Colonic mucosa (tissue), 4 donors: ENCODE measurements around the gene CLTCL1. TPM values are rescaled to one million over a fixed set of nuclear protein-coding genes. Genes with fewer than 3 reads are reported as not detected.
A peak's percentile ranks its signal among the peaks of the same experiment; 100 is the strongest.

Experiments used
- DNase-seq: peaks from one replicate; pipeline ENCODE4 v3.0.0-alpha.2; 2020
- H3K27ac ChIP-seq: fragments of 200-600 bp; one replicate; pipeline ENCODE4 v1.8.0; 2021
- H3K27me3 ChIP-seq: fragments of 200-600 bp; one replicate; pipeline ENCODE4 v1.8.0; 2021
- H3K36me3 ChIP-seq: fragments of 200-600 bp; one replicate; pipeline ENCODE4 v1.8.0; 2021
- H3K4me1 ChIP-seq: fragments of 200-600 bp; one replicate; pipeline ENCODE4 v1.8.0; 2021; ENCODE audit warnings: mild to moderate bottlenecking
- H3K4me3 ChIP-seq: fragments of 200-600 bp; one replicate; pipeline ENCODE4 v1.8.0; 2021
- H3K9ac ChIP-seq, 2 donors: one replicate each; pipeline ENCODE4 v1.7.0; 2013; ENCODE audit warnings: control low read depth in 2 of 2, low read depth in 2 of 2, low read length in 2 of 2
- H3K9me3 ChIP-seq: fragments of 200-600 bp; one replicate; pipeline ENCODE4 v1.8.0; 2021
- intact Hi-C: fragments of 100-400 bp; cut with DNase I; formaldehyde crosslinking; loops from one replicate; pipeline ENCODE4 v1.14.1; 2022
- total RNA-seq, 2 donors: library from RNA; stranded (reverse); fragmentation: NEBNext Ultra II Directional in 1 of 2; extraction: Animal tissue kit (Norgen Biotek cat#: 25700) in 1 of 2; gene quantifications; one replicate each; pipeline ENCODE4 v1.2.1, GENCODE V29; 2021
- TF ChIP-seq, protein P1 (sequence below): fragments of 200-600 bp; IDR thresholded peaks from one replicate; pipeline ENCODE4 v1.8.0; 2022; ENCODE audit warnings: antibody characterized with exemption, mild to moderate bottlenecking
- donor health status: healthy.
- donor health status: DM: no; HTN: no; CAD: no.
- donor health status: DM: no; HTN: no; CAD: no.

The CLTCL1 gene
- total RNA-seq, 2 donors from 2014 or later, result 3.4 to 3.5 TPM

DNA sequence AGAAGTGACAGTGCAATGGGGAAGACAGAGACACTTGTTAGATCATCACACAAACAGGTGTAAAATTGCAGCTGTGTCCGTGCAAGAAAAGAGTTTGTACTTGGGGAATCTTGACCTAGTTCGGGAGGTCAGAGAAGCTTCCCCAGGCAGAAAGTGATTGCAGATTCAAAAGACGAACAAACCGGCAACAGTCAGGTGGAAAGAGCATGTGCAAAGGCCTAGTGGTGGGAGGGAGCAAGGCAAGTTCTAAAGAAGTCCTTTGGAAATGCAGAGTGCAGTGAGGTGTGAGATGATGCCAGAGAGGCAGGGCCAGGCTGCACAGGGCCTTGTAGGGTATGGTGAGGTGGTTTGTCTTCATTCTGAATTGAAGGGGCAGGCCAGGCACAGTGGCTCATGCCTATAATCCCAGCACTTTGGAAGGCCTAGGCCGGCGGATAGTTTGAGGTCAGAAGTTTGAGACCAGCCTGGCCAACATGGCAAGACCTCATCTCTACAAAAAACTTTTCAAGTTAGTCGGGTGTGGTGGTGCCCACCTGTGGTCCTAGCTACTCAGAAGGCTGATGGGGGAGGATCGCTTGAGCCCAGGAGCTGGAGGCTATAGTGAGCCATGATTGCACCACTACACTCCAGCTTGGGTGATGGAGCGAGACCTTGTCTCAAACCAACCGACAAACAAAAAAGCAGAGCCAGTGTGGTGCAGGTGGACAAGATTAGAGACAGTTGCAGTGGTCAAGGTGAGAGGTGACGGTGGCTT lies 145.1 kb downstream of the CLTCL1 start:
- TF ChIP-seq, protein P1, sequence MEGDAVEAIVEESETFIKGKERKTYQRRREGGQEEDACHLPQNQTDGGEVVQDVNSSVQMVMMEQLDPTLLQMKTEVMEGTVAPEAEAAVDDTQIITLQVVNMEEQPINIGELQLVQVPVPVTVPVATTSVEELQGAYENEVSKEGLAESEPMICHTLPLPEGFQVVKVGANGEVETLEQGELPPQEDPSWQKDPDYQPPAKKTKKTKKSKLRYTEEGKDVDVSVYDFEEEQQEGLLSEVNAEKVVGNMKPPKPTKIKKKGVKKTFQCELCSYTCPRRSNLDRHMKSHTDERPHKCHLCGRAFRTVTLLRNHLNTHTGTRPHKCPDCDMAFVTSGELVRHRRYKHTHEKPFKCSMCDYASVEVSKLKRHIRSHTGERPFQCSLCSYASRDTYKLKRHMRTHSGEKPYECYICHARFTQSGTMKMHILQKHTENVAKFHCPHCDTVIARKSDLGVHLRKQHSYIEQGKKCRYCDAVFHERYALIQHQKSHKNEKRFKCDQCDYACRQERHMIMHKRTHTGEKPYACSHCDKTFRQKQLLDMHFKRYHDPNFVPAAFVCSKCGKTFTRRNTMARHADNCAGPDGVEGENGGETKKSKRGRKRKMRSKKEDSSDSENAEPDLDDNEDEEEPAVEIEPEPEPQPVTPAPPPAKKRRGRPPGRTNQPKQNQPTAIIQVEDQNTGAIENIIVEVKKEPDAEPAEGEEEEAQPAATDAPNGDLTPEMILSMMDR, result no peak
- H3K27me3 ChIP-seq, result peaks cover 28% of the 10 kb centered on the region
- intact Hi-C loops, result loop anchor here (5.0 kb wide), 1 partner anchor 486 kb away; no protein-coding TSS in a partner anchor
- no peak for DNase-seq
- no peak overlapping the region for H3K27ac ChIP-seq
- H3K4me1 ChIP-seq, result peaks cover 6% of the 10 kb centered on the region
- H3K4me3 ChIP-seq, result no peak overlapping the region
- H3K9me3 ChIP-seq, result no peaks in the 10 kb centered on the region
- no peak overlapping the region for H3K9ac ChIP-seq
- no peaks in the 10 kb centered on the region for H3K36me3 ChIP-seq

DNA sequence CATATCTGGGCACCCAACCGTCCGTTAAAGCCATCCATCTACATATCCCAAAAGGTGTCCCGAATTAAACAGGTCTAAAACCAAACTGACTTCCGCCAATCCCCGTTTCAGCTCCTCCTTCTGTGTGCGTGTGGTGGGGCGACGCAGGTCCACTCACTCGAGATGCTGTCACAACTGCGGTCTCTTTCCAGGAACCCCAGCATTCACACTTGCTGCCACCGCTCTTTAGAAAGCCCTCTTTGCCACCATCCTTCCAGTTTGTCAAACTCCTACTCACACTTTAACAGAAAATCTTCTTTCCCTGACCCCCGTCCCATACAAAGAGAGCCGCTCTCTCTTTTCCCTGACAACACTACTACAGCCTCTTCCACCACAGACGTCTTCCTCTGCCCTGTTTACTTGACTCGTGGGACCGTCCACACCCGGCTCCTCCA lies 147.5 kb downstream of the CLTCL1 start:
- intact Hi-C loops, result loop anchor here (2.0 kb wide), 1 partner anchor 21 kb away; the partner anchor contains the start of gene DGCR2

DNA sequence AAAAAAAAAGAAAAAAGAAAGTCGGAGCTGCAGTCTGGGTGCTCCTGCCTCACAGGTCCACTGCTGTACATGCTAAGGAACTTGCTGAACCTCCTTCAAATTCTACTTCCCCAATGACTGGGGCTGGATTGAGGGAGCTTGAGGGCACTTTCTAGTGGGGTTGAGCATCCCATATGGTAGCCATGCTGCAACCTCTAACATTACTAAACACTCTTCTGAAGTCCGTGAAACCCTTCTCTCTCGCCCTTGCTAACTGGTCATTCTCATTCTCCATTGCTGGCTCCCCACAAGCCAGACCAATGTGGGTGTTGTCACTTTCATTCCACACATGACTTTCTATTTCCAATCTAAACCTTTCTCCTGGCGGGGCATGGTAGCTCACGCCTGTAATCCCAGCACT lies 148.3 kb downstream of the CLTCL1 start:
- Histone ChIP-seq H3K36me3 (peaks cover 12% of the 10 kb centered on the region), H3K27me3 (peaks cover under 1% of the 10 kb centered on the region), H3K9me3 (no peaks in the 10 kb centered on the region), H3K4me1 (peaks cover 6% of the 10 kb centered on the region), H3K9ac (no peak overlapping the region), H3K4me3 (no peak overlapping the region), H3K27ac (no peak overlapping the region)
- TF ChIP-seq, protein P1, result no peak
- DNase-seq, result no peak
- intact Hi-C loops, result loop anchor here (2.0 kb wide), 1 partner anchor 20 kb away; the partner anchor contains the start of gene DGCR2

More for the DNA sequence above, 147.5 kb downstream of the CLTCL1 start:
- peak overlapping the region; percentile 71 for H3K4me3 ChIP-seq
- H3K36me3 ChIP-seq, result peaks cover 4% of the 10 kb centered on the region
- peaks cover 9% of the 10 kb centered on the region for H3K27me3 ChIP-seq
- H3K4me1 ChIP-seq, result peaks cover 6% of the 10 kb centered on the region
- H3K9ac ChIP-seq, result peak overlapping the region; percentile 73 to 81
- TF ChIP-seq, protein P1, result no peak
- no peak for DNase-seq
- no peaks in the 10 kb centered on the region for H3K9me3 ChIP-seq
- H3K27ac ChIP-seq, result peak overlapping the region; percentile 59

DNA sequence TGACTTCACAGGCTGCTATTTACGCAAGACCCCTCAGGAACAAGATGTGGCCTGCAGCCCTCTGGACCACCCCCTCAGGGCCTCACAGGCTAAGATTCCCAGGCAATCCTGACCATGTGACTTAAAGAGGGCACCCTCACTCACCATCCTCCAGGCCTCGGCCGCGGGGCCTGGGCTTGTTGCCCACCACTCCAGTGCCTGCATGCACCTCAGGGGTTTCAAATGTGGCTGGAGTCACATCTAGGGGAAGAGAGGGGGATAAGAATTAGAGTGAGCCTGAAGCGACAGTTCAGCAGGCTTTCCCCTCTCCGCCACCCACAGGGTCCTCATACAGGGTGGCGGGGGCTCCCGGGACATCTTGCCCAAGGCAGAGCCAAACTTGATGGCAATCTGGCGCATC lies 149.1 kb downstream of the CLTCL1 start:
- Histone ChIP-seq H3K9ac (no peak overlapping the region), H3K27me3 (no peaks in the 10 kb centered on the region), H3K9me3 (no peaks in the 10 kb centered on the region), H3K4me3 (no peak overlapping the region), H3K27ac (no peak overlapping the region), H3K36me3 (peaks cover 15% of the 10 kb centered on the region), H3K4me1 (peaks cover 6% of the 10 kb centered on the region)
- intact Hi-C loops, result loop anchor here (2.0 kb wide), 1 partner anchor 20 kb away; the partner anchor contains the start of gene DGCR2
- DNase-seq, result no peak
- TF ChIP-seq, protein P1, result no peak

DNA sequence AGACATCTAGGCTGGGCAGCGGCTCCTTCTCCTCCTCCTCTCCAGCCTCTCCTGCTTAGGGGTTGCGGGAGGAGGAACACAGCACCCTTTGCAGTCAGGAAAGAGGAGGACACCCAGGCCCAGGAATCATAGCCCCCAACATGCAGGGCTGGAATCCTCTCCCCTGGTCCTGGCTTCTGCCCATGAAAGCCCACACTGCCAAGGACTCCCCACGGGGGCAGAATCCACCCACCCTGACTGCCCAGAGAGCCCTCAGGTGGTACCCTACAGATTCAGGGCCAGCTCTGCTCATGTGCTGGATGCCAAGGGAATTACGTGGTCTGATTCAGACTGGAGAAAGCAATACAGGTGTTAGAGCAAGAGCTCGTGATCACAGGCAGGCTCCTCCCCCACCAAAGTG lies 151.5 kb downstream of the CLTCL1 start:
- H3K27ac ChIP-seq, result no peak overlapping the region
- no peak overlapping the region for H3K9ac ChIP-seq
- H3K4me1 ChIP-seq, result peaks cover 6% of the 10 kb centered on the region
- no peak overlapping the region for H3K4me3 ChIP-seq
- TF ChIP-seq, protein P1, result no peak
- intact Hi-C loops, result no loop called here
- no peaks in the 10 kb centered on the region for H3K9me3 ChIP-seq
- H3K27me3 ChIP-seq, result no peaks in the 10 kb centered on the region
- peaks cover 17% of the 10 kb centered on the region for H3K36me3 ChIP-seq
- DNase-seq, result no peak
